Loucy (cell line): ENCODE results near the gene CTRL.

ENCODE experiments used
- H2AFZ ChIP-seq: fragments of 200-600 bp; sonication (generic); 2 replicates; pipeline ENCODE4 v1.6.0; 2016; ENCODE audit warnings: antibody characterized with exemption, mild to moderate bottlenecking, low read length, moderate library complexity
- H3F3A ChIP-seq: fragments of 200-600 bp; 2 replicates; pipeline ENCODE4 v1.6.0; 2016; ENCODE audit warnings: antibody characterized with exemption, low read depth, mild to moderate bottlenecking
- H3K27me3 ChIP-seq: fragments of 200-600 bp; sonication (generic); 2 replicates; pipeline ENCODE4 v1.6.1; 2014; ENCODE audit warnings: low read length, mild to moderate bottlenecking; ENCODE audit not compliant: insufficient read depth, poor library complexity, severe bottlenecking
- H3K36me3 ChIP-seq: fragments of 200-600 bp; sonication (generic); 2 replicates; pipeline ENCODE4 v1.6.1; 2016; ENCODE audit warnings: low read length; ENCODE audit not compliant: insufficient read depth
- H3K4me1 ChIP-seq: fragments of 200-600 bp; sonication (generic); 2 replicates; pipeline ENCODE4 v1.5.1; 2014; ENCODE audit warnings: low read length, mild to moderate bottlenecking; ENCODE audit not compliant: insufficient read depth, poor library complexity, severe bottlenecking
- H3K4me2 ChIP-seq: fragments of 200-600 bp; sonication (generic); 2 replicates; pipeline ENCODE4 v1.6.0; 2014; ENCODE audit warnings: antibody characterized with exemption, low read length, low read depth, mild to moderate bottlenecking; ENCODE audit not compliant: poor library complexity, severe bottlenecking
- H3K4me3 ChIP-seq: fragments of 200-600 bp; sonication (generic); 2 replicates; pipeline ENCODE4 v1.5.1; 2014; ENCODE audit warnings: low read length, mild to moderate bottlenecking, mixed read lengths; ENCODE audit not compliant: poor library complexity, severe bottlenecking
- H3K79me2 ChIP-seq: fragments of 200-600 bp; sonication (generic); 2 replicates; pipeline ENCODE4 v1.6.1; 2014; ENCODE audit warnings: low read length; ENCODE audit not compliant: insufficient read depth
- H3K9ac ChIP-seq: fragments of 200-600 bp; sonication (generic); 2 replicates; pipeline ENCODE4 v1.6.0; 2014; ENCODE audit warnings: mild to moderate bottlenecking, low read depth, low read length, moderate library complexity; ENCODE audit not compliant: poor library complexity, severe bottlenecking
- H3K9me2 ChIP-seq: fragments of 200-600 bp; sonication (generic); replicated peaks from 2 replicates; pipeline ENCODE4 v1.6.1; 2016; ENCODE audit warnings: low read depth, low read length, mixed read lengths
- H3K9me3 ChIP-seq: fragments of 200-600 bp; sonication (generic); 2 replicates; pipeline ENCODE4 v1.6.1; 2014; ENCODE audit warnings: mild to moderate bottlenecking, antibody characterized with exemption, low read length, low read depth; ENCODE audit not compliant: insufficient read depth
- H4K20me1 ChIP-seq: fragments of 200-600 bp; sonication (generic); 2 replicates; pipeline ENCODE4 v1.6.0; 2014; ENCODE audit warnings: antibody characterized with exemption, low read length, mild to moderate bottlenecking; ENCODE audit not compliant: insufficient read depth, poor library complexity, severe bottlenecking
- CTCF ChIP-seq: fragments of 200-600 bp; sonication (generic); conservative IDR thresholded peaks from 2 replicates; pipeline ENCODE4 v1.5.1; 2014; ENCODE audit warnings: mild to moderate bottlenecking, antibody characterized with exemption, low read length
- EZH2phosphoT487 ChIP-seq: fragments of 200-600 bp; IDR thresholded peaks from 2 replicates; pipeline ENCODE4 v1.6.1; 2018; ENCODE audit warnings: antibody characterized with exemption, mild to moderate bottlenecking, moderate library complexity, borderline replicate concordance

The CTRL gene

GRCh38 chr16:67914758-67915495 lies 16.7 kb downstream of the CTRL start:
- Histone ChIP-seq H3K4me1 (peaks cover 10% of the 10 kb centered on the region), H4K20me1 (no peaks in the 10 kb centered on the region), H2AFZ (no peak overlapping the region), H3K9me2 (no peaks in the 10 kb centered on the region), H3K9ac (no peak overlapping the region), H3K27me3 (no peaks in the 10 kb centered on the region), H3K9me3 (no peaks in the 10 kb centered on the region), H3K79me2 (no peaks in the 10 kb centered on the region), H3F3A (no peaks in the 10 kb centered on the region), H3K36me3 (no peaks in the 10 kb centered on the region), H3K4me3 (no peak overlapping the region), H3K4me2 (no peak overlapping the region)
- TF ChIP-seq EZH2phosphoT487 (no peak), CTCF (no peak)

- no peak overlapping the region for H3K4me2 ChIP-seq
- H3K4me3 ChIP-seq = no peak overlapping the region
- H3K36me3 ChIP-seq = peaks cover 5% of the 10 kb centered on the region; the same call in 1 of the 2 replicates
- peaks cover 10% of the 10 kb centered on the region for H3K4me1 ChIP-seq
- H3K79me2 ChIP-seq = no peaks in the 10 kb centered on the region
- TF ChIP-seq EZH2phosphoT487 (no peak), CTCF (0 out of 2 replicates have a peak, but pooled peaks have one; percentile 11)
- no peaks in the 10 kb centered on the region for H3K9me3 ChIP-seq
- peak overlapping the region; percentile 62 for H3K9ac ChIP-seq
- H4K20me1 ChIP-seq = no peaks in the 10 kb centered on the region
- no peaks in the 10 kb centered on the region for H3F3A ChIP-seq
- H2AFZ ChIP-seq = no peak overlapping the region
- no peaks in the 10 kb centered on the region for H3K9me2 ChIP-seq
- H3K27me3 ChIP-seq = no peaks in the 10 kb centered on the region
Measured at GRCh38 chr16:67910158-67910557, 21.5 kb downstream of the CTRL start.

GRCh38 chr16:67909056-67909742 lies 22.5 kb downstream of the CTRL start:
- Histone ChIP-seq H3K27me3 (no peaks in the 10 kb centered on the region), H3K4me2 (no peak overlapping the region), H3K9me2 (no peaks in the 10 kb centered on the region), H3K4me3 (no peak overlapping the region), H4K20me1 (no peaks in the 10 kb centered on the region), H3K79me2 (no peaks in the 10 kb centered on the region), H3K9me3 (no peaks in the 10 kb centered on the region), H3K36me3 (peaks cover 5% of the 10 kb centered on the region; the same call in 1 of the 2 replicates), H3K4me1 (peaks cover 10% of the 10 kb centered on the region), H2AFZ (no peak overlapping the region), H3K9ac (no peak overlapping the region), H3F3A (no peaks in the 10 kb centered on the region)
- TF ChIP-seq CTCF = no peak
- no peak for TF ChIP-seq EZH2phosphoT487
